H1 (cell line): ENCODE data around the gene MYO1F. TPM values are rescaled to one million over a fixed set of nuclear protein-coding genes. Genes with fewer than 3 reads are reported as not detected.

Experiments used
- CTCF ChIA-PET: fragments of 300-600 bp; sonication (Branson Sonifier 250); formaldehyde crosslinking; loops from one replicate; lab custom pipeline; 2021; ENCODE audit not compliant: partially characterized antibody; lab: Charles Lee
- POLR2A ChIA-PET: fragments of 300-600 bp; sonication (Branson Sonifier 250); formaldehyde crosslinking; loops from one replicate; lab custom pipeline; 2021; ENCODE audit warnings: inconsistent platforms; ENCODE audit not compliant: partially characterized antibody; lab: Charles Lee
- DNase-seq, 2 experiments: peaks; one replicate each; pipeline versions ENCODE4 v3.0.0 to v3.0.0-alpha.2; 2010 to 2022; ENCODE audit warnings: low spot score in 2 of 2, low read depth in 1 of 2, mixed read lengths in 1 of 2
- FAIRE-seq: peaks from 2 replicates; lab custom pipeline; 2011; peaks lifted over from hg19 to GRCh38; lab: Jason Lieb, UNC
- H2AFZ ChIP-seq: 2 replicates; pipeline ENCODE4 v1.8.1; 2012; ENCODE audit warnings: low read length, inconsistent platforms
- H2AK5ac ChIP-seq: 2 replicates; pipeline ENCODE4 v1.6.1; 2013; ENCODE audit warnings: low read depth, low read length
- H2BK120ac ChIP-seq: replicated peaks from 2 replicates; pipeline ENCODE3; 2013; ENCODE audit warnings: low read depth, low read length, inconsistent platforms
- H2BK12ac ChIP-seq: 2 replicates; pipeline ENCODE4 v1.6.1; 2013; ENCODE audit warnings: low read depth, low read length
- H2BK15ac ChIP-seq: 2 replicates; pipeline ENCODE4 v1.6.1; 2013; ENCODE audit warnings: low read length
- H2BK20ac ChIP-seq: 2 replicates; pipeline ENCODE4 v1.6.1; 2013; ENCODE audit warnings: low read length
- H2BK5ac ChIP-seq: 2 replicates; pipeline ENCODE4 v1.6.1; 2013; ENCODE audit warnings: low read depth, low read length
- H3K14ac ChIP-seq: 2 replicates; pipeline ENCODE4 v1.6.1; 2013; ENCODE audit warnings: inconsistent platforms; ENCODE audit not compliant: insufficient read length
- H3K18ac ChIP-seq: 2 replicates; pipeline ENCODE4 v1.6.1; 2013; ENCODE audit warnings: low read length; ENCODE audit errors: extremely low read depth
- H3K23ac ChIP-seq: 2 replicates; pipeline ENCODE4 v1.6.1; 2013; ENCODE audit warnings: inconsistent platforms; ENCODE audit not compliant: insufficient read length
- H3K23me2 ChIP-seq: 2 replicates; pipeline ENCODE4 v1.6.1; 2013; ENCODE audit warnings: low read depth, low read length
- H3K27ac ChIP-seq: 2 replicates; pipeline ENCODE4 v1.6.1; 2011; ENCODE audit warnings: low read depth, low read length, inconsistent platforms
- H3K27me3 ChIP-seq, 4 experiments: replicated peaks in 1 of 4; 1 replicate in 1 of 4; 2 replicates in 3 of 4; pipeline versions ENCODE4 v1.6.1 to v1.8.1; 2011 to 2013; ENCODE audit warnings: low read length in 3 of 4, mild to moderate bottlenecking in 3 of 4, inconsistent platforms in 2 of 4, mixed read lengths in 2 of 4, moderate library complexity in 1 of 4; ENCODE audit not compliant: control insufficient read depth in 3 of 4, insufficient read depth in 3 of 4; ENCODE audit errors: extremely low read depth in 1 of 4
- H3K36me3 ChIP-seq, 4 experiments: 2 replicates each; pipeline versions ENCODE4 v1.6.1 to v1.8.1; 2011 to 2013; ENCODE audit warnings: mild to moderate bottlenecking in 4 of 4, low read length in 3 of 4, moderate library complexity in 2 of 4, control low read depth in 1 of 4, inconsistent platforms in 1 of 4; ENCODE audit not compliant: insufficient read depth in 4 of 4, control insufficient read depth in 2 of 4
- H3K4ac ChIP-seq: replicated peaks from 2 replicates; pipeline ENCODE3; 2013; ENCODE audit warnings: low read length, low read depth, mixed read lengths, inconsistent platforms; ENCODE audit not compliant: insufficient read length
- H3K4me1 ChIP-seq, 4 experiments: replicated peaks in 1 of 4; 1 replicate in 1 of 4; 2 replicates in 3 of 4; pipeline versions ENCODE4 v1.6.1 to v1.8.1; 2011 to 2013; ENCODE audit warnings: low read length in 3 of 4, inconsistent platforms in 2 of 4, mixed read lengths in 1 of 4; ENCODE audit not compliant: insufficient read depth in 4 of 4, control insufficient read depth in 3 of 4
- H3K4me2 ChIP-seq, 2 experiments: 2 replicates each; pipeline versions ENCODE4 v1.6.1 to v1.8.1; 2011 to 2013; ENCODE audit warnings: low read depth in 2 of 2, low read length in 2 of 2, control low read depth in 1 of 2, inconsistent platforms in 1 of 2, mild to moderate bottlenecking in 1 of 2; ENCODE audit not compliant: insufficient read depth in 1 of 2
- H3K4me3 ChIP-seq, 4 experiments: fragments of 200-600, 300-600 bp in 1 of 4; sonication (generic), shearing (Covaris generic), sonication (Bioruptor Twin) in 1 of 4; 2 replicates each; pipeline versions ENCODE4 v1.5.1 to v1.8.1; 2011 to 2016; ENCODE audit warnings: low read length in 4 of 4, low read depth in 3 of 4, control low read depth in 2 of 4, inconsistent platforms in 2 of 4, mild to moderate bottlenecking in 2 of 4, mixed read lengths in 1 of 4, moderate library complexity in 1 of 4; ENCODE audit not compliant: insufficient read depth in 2 of 4; ENCODE audit errors: extremely low read depth in 1 of 4
- H3K56ac ChIP-seq: replicated peaks from 2 replicates; pipeline ENCODE3; 2013; ENCODE audit warnings: low read depth, mild to moderate bottlenecking, mixed read lengths, low read length, inconsistent platforms; ENCODE audit not compliant: insufficient read length
- H3K79me1 ChIP-seq: 2 replicates; pipeline ENCODE4 v1.6.1; 2013; ENCODE audit warnings: low read depth, low read length, control low read depth
- H3K79me2 ChIP-seq, 2 experiments: 2 replicates each; pipeline versions ENCODE4 v1.6.1 to v1.8.1; 2012 to 2013; ENCODE audit warnings: low read length in 2 of 2, mild to moderate bottlenecking in 2 of 2, inconsistent platforms in 1 of 2; ENCODE audit not compliant: insufficient read depth in 2 of 2, control insufficient read depth in 1 of 2
- H3K9ac ChIP-seq, 4 experiments: replicated peaks in 1 of 4; 1 replicate in 1 of 4; 2 replicates in 3 of 4; pipeline versions ENCODE4 v1.6.1 to v1.8.1; 2011 to 2013; ENCODE audit warnings: low read depth in 3 of 4, low read length in 3 of 4, control low read depth in 2 of 4, mild to moderate bottlenecking in 2 of 4, moderate library complexity in 2 of 4, inconsistent platforms in 1 of 4; ENCODE audit errors: extremely low read depth in 1 of 4
- H3K9me3 ChIP-seq, 2 experiments: 2 replicates each; pipeline versions ENCODE4 v1.6.1 to v1.8.1; 2012 to 2013; ENCODE audit warnings: mild to moderate bottlenecking in 2 of 2, moderate library complexity in 2 of 2, control low read depth in 1 of 2, inconsistent platforms in 1 of 2, low read depth in 1 of 2, low read length in 1 of 2, mixed read lengths in 1 of 2; ENCODE audit not compliant: insufficient read depth in 2 of 2
- H4K20me1 ChIP-seq, 2 experiments: replicated peaks in 1 of 2; 2 replicates each; pipeline versions ENCODE3 to v1.8.1; 2011 to 2013; ENCODE audit warnings: inconsistent platforms in 2 of 2, low read length in 2 of 2, mild to moderate bottlenecking in 1 of 2; ENCODE audit not compliant: insufficient read depth in 2 of 2, control insufficient read depth in 1 of 2
- H4K5ac ChIP-seq: 2 replicates; pipeline ENCODE4 v1.6.1; 2013; ENCODE audit warnings: low read length, low read depth, mixed read lengths, inconsistent platforms; ENCODE audit not compliant: insufficient read length
- H4K8ac ChIP-seq: 2 replicates; pipeline ENCODE4 v1.8.0; 2013; ENCODE audit warnings: mild to moderate bottlenecking, moderate library complexity, low read length, inconsistent platforms; ENCODE audit not compliant: insufficient read depth; ENCODE audit errors: extremely low read depth
- H4K91ac ChIP-seq: replicated peaks from 2 replicates; pipeline ENCODE3; 2013; ENCODE audit warnings: low read length, mixed read lengths, inconsistent platforms; ENCODE audit not compliant: insufficient read length
- HDAC2 ChIP-seq, 2 experiments: fragments of 300-600 bp in 1 of 2; sonication (generic) in 1 of 2; IDR thresholded peaks; 2 replicates each; pipeline ENCODE4 v1.6.1; 2011 to 2012; ENCODE audit warnings: low read depth in 2 of 2, low read length in 2 of 2, mild to moderate bottlenecking in 2 of 2, moderate library complexity in 2 of 2, borderline replicate concordance in 1 of 2, inconsistent platforms in 1 of 2
- HDAC6 ChIP-seq: IDR thresholded peaks from one replicate; pipeline ENCODE4 v1.7.1; 2012; ENCODE audit warnings: low read depth, mild to moderate bottlenecking, inconsistent platforms, low read length, moderate library complexity
- RAD21 ChIP-seq, 2 experiments: IDR thresholded peaks in 1 of 2; conservative IDR thresholded peaks in 1 of 2; 2 replicates each; pipeline ENCODE4 v1.6.1; 2011; ENCODE audit warnings: low read depth in 2 of 2, low read length in 2 of 2, improper control_type of control experiment in 1 of 2, inconsistent platforms in 1 of 2, mild to moderate bottlenecking in 1 of 2, moderate library complexity in 1 of 2
- SP1 ChIP-seq: IDR thresholded peaks from 2 replicates; pipeline ENCODE4 v1.6.1; 2011; ENCODE audit warnings: low read depth, low read length
- WGBS, 2 experiments: shearing (Covaris generic) in 1 of 2; methylation state at CpG; one replicate each; pipeline versions ENCODE4 v1.1.6 to v1.1.7; 2013 to 2015; ENCODE audit warnings: low lambda C conversion rate in 2 of 2, mixed read lengths in 2 of 2, inconsistent platforms in 1 of 2, low coverage in 1 of 2, missing lambda C conversion rate in 1 of 2; ENCODE audit not compliant: insufficient replicate concordance in 2 of 2, insufficient coverage in 1 of 2, insufficient read length in 1 of 2; ENCODE audit errors: extremely low coverage in 1 of 2, missing lambda C conversion rate in 1 of 2; 5-methylcytosine and 5-hydroxymethylcytosine counted together
- polyA plus RNA-seq, 7 experiments: library from polyadenylated mRNA; depleted of rRNA in 3 of 7; stranded (reverse) in 5 of 7; unstranded in 2 of 7; fragments of >200 nt in 5 of 7; fragments of 200-250 nt in 2 of 7; gene quantifications; 1 replicate in 5 of 7; 2 replicates in 1 of 7; 4 replicates in 1 of 7; pipeline versions ENCODE4 v1.2.1 to v1.2.3, GENCODE V29; 2011 to 2013; ENCODE audit warnings: missing spikeins in 2 of 7, mixed read lengths in 2 of 7
- total RNA-seq: library from RNA; stranded (reverse); fragmentation: NEBNext Ultra II Directional; extraction: Animal tissue kit (Norgen Biotek cat#: 25700); gene quantifications from 2 replicates; pipeline ENCODE4 v1.2.1, GENCODE V29; 2021

MYO1F gene
- total and polyA plus RNA-seq, 2 of the 8 experiments (the other 6 are each of a cell fraction or from before 2014, with no cell fraction given), result 1.4 to 4.6 TPM

- no peak overlapping the region for H2BK12ac ChIP-seq
- TF ChIP-seq HDAC6, result no peak
- no peak for TF ChIP-seq HDAC2 (IDR thresholded peaks at IDR 0.05; ENCODE audit: borderline replicate concordance in 1 of 2, low read depth in 2 of 2, low read length in 2 of 2)
- TF ChIP-seq RAD21 (IDR thresholded peaks at IDR 0.05 in 1 of 2, conservative IDR thresholded peaks at IDR 0.05 in 1 of 2; ENCODE audit: low read depth in 2 of 2, low read length in 2 of 2), result no peak
- TF ChIP-seq SP1, result no peak
- WGBS, 2 experiments, result 95% methylated on average over 2 of the region's 2 CpGs; no CpG with 5 or more reads in 1 of the 2 experiments
- no peaks in the 10 kb centered on the region for H3K79me2 ChIP-seq
- H2AK5ac ChIP-seq, result no peak overlapping the region
- no peaks in the 10 kb centered on the region for H3K4me1 ChIP-seq
- peaks cover 2% of the 10 kb centered on the region; the same call in 1 of the 2 replicates for H3K79me1 ChIP-seq
- H3K4ac ChIP-seq, result no peak overlapping the region
- no peak overlapping the region for H3K23ac ChIP-seq
- H3K9me3 ChIP-seq, result peaks cover 3 to 5% of the 10 kb centered on the region in 2 experiments; a peak in 3 of 4 replicates
- H3K27me3 ChIP-seq, result no peaks in the 10 kb centered on the region
- no peak overlapping the region for H3K27ac ChIP-seq
- H3K14ac ChIP-seq, result no peak overlapping the region
- H3K56ac ChIP-seq, result no peak overlapping the region
- H3K18ac ChIP-seq, result no peak overlapping the region
- H2AFZ ChIP-seq, result no peak overlapping the region
- no peak overlapping the region for H3K4me2 ChIP-seq
- FAIRE-seq (no peak), DNase-seq (no peak)
- H2BK15ac ChIP-seq, result no peak overlapping the region
- ChIA-PET POLR2A (interaction anchor here (7.9 kb wide), 1 partner anchor 6 kb away, joined by 117 read pairs; no protein-coding TSS in a partner anchor), CTCF (interaction anchor here (0.9 to 1.6 kb wide), 2 partner anchors 12 to 15 kb away, joined by 3 to 5 read pairs; no protein-coding TSS in a partner anchor)
- no peak overlapping the region for H4K8ac ChIP-seq
- no peak overlapping the region for H2BK5ac ChIP-seq
- no peak overlapping the region for H2BK120ac ChIP-seq
- peaks cover 0 to 3% of the 10 kb centered on the region in 2 experiments for H4K20me1 ChIP-seq
- no peak overlapping the region for H4K5ac ChIP-seq
- no peak overlapping the region for H3K4me3 ChIP-seq
- no peak overlapping the region for H4K91ac ChIP-seq
- H2BK20ac ChIP-seq, result no peak overlapping the region
- no peaks in the 10 kb centered on the region for H3K23me2 ChIP-seq
- H3K9ac ChIP-seq, result no peak overlapping the region
- H3K36me3 ChIP-seq, result peaks cover 0 to 27% (median 7%) of the 10 kb centered on the region in 4 experiments; a peak in 5 of 8 replicates
Measured at GRCh38 chr19:8600064-8600463, 22.8 kb upstream of the MYO1F start.
